Spleen (tissue), 7 donors: Measurements from ENCODE around the gene PTPRG.

ENCODE experiments used
- CTCF ChIP-seq, 11 experiments: fragments of 200-600 bp in 7 of 11; fragments of 450-650 bp in 4 of 11; sonication (generic) in 4 of 11; IDR thresholded peaks in 8 of 11; conservative IDR thresholded peaks in 3 of 11; 1 replicate in 7 of 11; 2 replicates in 4 of 11; pipeline versions ENCODE4 v1.4.0 to v1.8.0; 2016 to 2021; ENCODE audit warnings: antibody characterized with exemption in 11 of 11, inconsistent platforms in 4 of 11, mild to moderate bottlenecking in 1 of 11
- POLR2A ChIP-seq, 3 donors: fragments of 450-650 bp; IDR thresholded peaks; one replicate each; pipeline ENCODE4 v1.5.1; 2017; ENCODE audit warnings: antibody characterized with exemption in 3 of 3, mild to moderate bottlenecking in 1 of 3
- donor health status: DM: no; HTN: no; CAD: no; lungs with moderate emphysema.
- donor health status: DM: no; HTN: no; CAD: no.
- donor health status: DM: no; HTN: no; CAD: no.

DNA sequence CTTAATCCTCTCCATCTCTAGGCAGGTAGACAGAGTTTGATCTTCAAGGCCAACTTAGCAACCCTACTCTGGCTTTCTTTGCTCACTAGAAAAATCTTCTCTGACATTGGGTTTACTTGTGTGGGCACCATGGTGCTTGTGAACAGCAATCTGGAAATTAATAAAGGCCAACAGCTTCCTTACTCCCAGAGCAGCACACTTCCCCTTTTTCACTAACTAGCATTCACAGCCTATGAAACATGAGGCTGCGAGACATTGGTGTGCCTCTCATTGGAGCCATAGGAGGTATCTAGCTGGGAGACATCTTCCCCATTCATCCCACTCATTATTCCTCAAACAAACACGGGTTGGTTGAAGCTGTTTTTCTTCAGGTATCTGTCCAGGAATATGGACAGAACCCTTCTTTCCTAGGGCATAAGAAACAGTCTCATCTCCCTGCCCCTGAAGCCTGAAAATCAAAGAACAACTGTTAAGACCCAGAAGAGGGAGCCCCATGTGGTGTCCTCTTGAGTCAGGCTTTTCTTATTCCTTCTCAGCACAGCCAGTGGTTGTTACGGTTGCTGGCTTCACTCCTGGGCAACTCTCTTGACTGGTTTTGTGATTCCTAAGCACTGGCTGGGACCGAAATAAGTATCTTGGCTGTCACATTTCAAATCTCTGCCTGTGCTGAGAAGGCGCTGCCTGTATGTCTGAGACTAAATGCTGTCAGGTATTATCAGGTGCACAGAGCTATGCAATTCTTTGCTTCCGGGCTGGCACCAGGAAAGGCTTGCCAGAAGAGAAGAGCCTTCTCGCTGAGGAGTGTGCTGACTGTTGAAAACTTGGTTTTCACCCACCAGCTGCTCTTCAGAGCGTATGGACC lies 617.6 kb downstream of the PTPRG start:
- TF ChIP-seq CTCF (IDR thresholded peaks at IDR 0.05 in 8 of 11, conservative IDR thresholded peaks at IDR 0.05 in 3 of 11): no peak
- no peak for TF ChIP-seq POLR2A (IDR thresholded peaks at IDR 0.05)
